Heart left ventricle (tissue), 16 donors: ENCODE measurements around the gene ZNF43. TPM values are rescaled to one million over a fixed set of nuclear protein-coding genes. Genes with fewer than 3 reads are reported as not detected.

ENCODE experiments used
- ATAC-seq, 4 donors: fragments of 200-7000 bp; cut with Tn5 transposase; one replicate each; pipeline ENCODE4 v1.9.1; 2020 to 2022; ENCODE audit warnings: moderate library complexity in 4 of 4, mild to moderate bottlenecking in 3 of 4, moderate number of reproducible peaks in 1 of 4
- DNase-seq, 5 donors: peaks; one replicate each; pipeline ENCODE4 v3.0.0-alpha.2; 2020
- H3K27ac ChIP-seq, 12 donors: fragments of 200-600 bp; sonication (generic) in 4 of 12; one replicate each; pipeline versions ENCODE4 v1.5.0 to v1.8.0; 2016 to 2022; ENCODE audit warnings: mild to moderate bottlenecking in 2 of 12
- H3K27me3 ChIP-seq, 9 donors: fragments of 200-600 bp; sonication (generic) in 2 of 9; one replicate each; pipeline versions ENCODE4 v1.5.1 to v1.8.0; 2016 to 2022; ENCODE audit warnings: mild to moderate bottlenecking in 3 of 9
- H3K36me3 ChIP-seq, 9 donors: fragments of 200-600 bp; sonication (generic) in 2 of 9; one replicate each; pipeline versions ENCODE4 v1.5.0 to v1.8.0; 2018 to 2022; ENCODE audit warnings: mild to moderate bottlenecking in 2 of 9
- H3K4me1 ChIP-seq, 12 donors: fragments of 200-600 bp; sonication (generic) in 4 of 12; one replicate each; pipeline versions ENCODE4 v1.5.0 to v1.8.0; 2016 to 2022; ENCODE audit warnings: mild to moderate bottlenecking in 3 of 12
- H3K4me3 ChIP-seq, 12 donors: fragments of 200-600 bp; sonication (generic) in 4 of 12; one replicate each; pipeline versions ENCODE4 v1.5.0 to v1.8.0; 2017 to 2022; ENCODE audit warnings: mild to moderate bottlenecking in 9 of 12, moderate library complexity in 4 of 12
- H3K9me3 ChIP-seq, 12 donors: fragments of 200-600 bp; sonication (generic) in 4 of 12; one replicate each; pipeline versions ENCODE4 v1.5.0 to v1.8.0; 2016 to 2022; ENCODE audit warnings: mild to moderate bottlenecking in 1 of 12
- POLR2A ChIP-seq, 2 donors: fragments of 450-650 bp; IDR thresholded peaks; one replicate each; pipeline ENCODE4 v1.6.1; 2017; ENCODE audit warnings: antibody characterized with exemption in 2 of 2, mild to moderate bottlenecking in 2 of 2, moderate library complexity in 2 of 2
- WGBS, 4 donors: extraction: QIAGEN DNeasy Blood & Tissue Kit in 2 of 4; methylation state at CpG; one replicate each; pipeline versions ENCODE4 v1.1.5 to v1.1.7; 2013 to 2018; 5-methylcytosine and 5-hydroxymethylcytosine counted together
- intact Hi-C, 10 donors: fragments of 100-400 bp; cut with DNase I; formaldehyde crosslinking; loops; one replicate each; pipeline versions ENCODE4 v1.11.1 to v1.14.2; 2022
- polyA plus RNA-seq, 2 donors: library from polyadenylated mRNA; stranded (reverse); fragments of 200-250 nt; gene quantifications; one replicate each; pipeline ENCODE4 v1.2.3, GENCODE V29; 2013
- total RNA-seq, 9 donors: library from RNA; depleted of rRNA in 2 of 9; stranded (reverse); fragments of >200 nt in 2 of 9; fragmentation: NEBNext Ultra II Directional in 3 of 9; extraction: Animal tissue kit (Norgen Biotek cat#: 25700) in 3 of 9; gene quantifications; one replicate each; pipeline versions ENCODE4 v1.1.0 to v1.2.4, GENCODE V29; 2016 to 2023
- TF ChIP-seq, protein P1 (sequence below), 12 donors: fragments of 200-600 bp; sonication (generic) in 4 of 12; IDR thresholded peaks; one replicate each; pipeline versions ENCODE4 v1.5.0 to v1.8.0; 2018 to 2022; ENCODE audit warnings: antibody characterized with exemption in 12 of 12, mild to moderate bottlenecking in 5 of 12
- donor health status: ischemic (EF 13 %, LVEDD 7.1; RV severe dilation, severe dysfunction).
- donor health status: healthy with polysubstance abuse.
- donor health status: DM: no; HTN: yes; CAD: no.
- donor health status: DM: no; HTN: no; CAD: no.
- donor health status: ischemic (EF 25% LVEDD 6.9; RV normal size, moderate dysfunction).
- donor health status: ischemic (EF 25% LVEDD 5.7; RV mildly dilated, moderate dysfunction).
- donor health status: healthy.
- donor health status: DM: yes; HTN: yes; CAD: no.
- donor health status: ischemic (EF 35%, LVEDD 5.7; RV mildly dilated, moderate dysfunction).
- donor health status: nonischemic (EF 11% LVEDD 7.7; RV severe dilation, severe dysfunction).
- donor health status: DM: yes; HTN: yes; CAD: no.
- donor health status: PGD.
- donor health status: ischemic (EF 29% LVEDD 5.4; RV normal size, mild dysfunction).
- donor health status: nonischemic (EF 23%, LVEDD 6.1; RV moderate dilation, normal function).

ZNF43 gene
- total and polyA plus RNA-seq, 11 donors: 2.6 to 13.8 (median 6.0) TPM

GRCh38 chr19:21838646-21839045 is 2.7 kb upstream of the ZNF43 start:
- ATAC-seq (no peak), DNase-seq (no peak)
- TF ChIP-seq, protein P1, sequence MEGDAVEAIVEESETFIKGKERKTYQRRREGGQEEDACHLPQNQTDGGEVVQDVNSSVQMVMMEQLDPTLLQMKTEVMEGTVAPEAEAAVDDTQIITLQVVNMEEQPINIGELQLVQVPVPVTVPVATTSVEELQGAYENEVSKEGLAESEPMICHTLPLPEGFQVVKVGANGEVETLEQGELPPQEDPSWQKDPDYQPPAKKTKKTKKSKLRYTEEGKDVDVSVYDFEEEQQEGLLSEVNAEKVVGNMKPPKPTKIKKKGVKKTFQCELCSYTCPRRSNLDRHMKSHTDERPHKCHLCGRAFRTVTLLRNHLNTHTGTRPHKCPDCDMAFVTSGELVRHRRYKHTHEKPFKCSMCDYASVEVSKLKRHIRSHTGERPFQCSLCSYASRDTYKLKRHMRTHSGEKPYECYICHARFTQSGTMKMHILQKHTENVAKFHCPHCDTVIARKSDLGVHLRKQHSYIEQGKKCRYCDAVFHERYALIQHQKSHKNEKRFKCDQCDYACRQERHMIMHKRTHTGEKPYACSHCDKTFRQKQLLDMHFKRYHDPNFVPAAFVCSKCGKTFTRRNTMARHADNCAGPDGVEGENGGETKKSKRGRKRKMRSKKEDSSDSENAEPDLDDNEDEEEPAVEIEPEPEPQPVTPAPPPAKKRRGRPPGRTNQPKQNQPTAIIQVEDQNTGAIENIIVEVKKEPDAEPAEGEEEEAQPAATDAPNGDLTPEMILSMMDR (IDR thresholded peaks at IDR 0.05): no peak
- no peak for TF ChIP-seq POLR2A (IDR thresholded peaks at IDR 0.05)
- H3K36me3 ChIP-seq: peaks cover 0 to 44% (median 33%) of the 10 kb centered on the region in 9 donors
- H3K4me1 ChIP-seq: peaks cover 0 to 13% (median 6%) of the 10 kb centered on the region in 12 donors
- WGBS, 4 donors: 82 to 88% (median 84%) methylated on average over 4 of the region's 4 CpGs
- intact Hi-C loops: loop anchor here in 1 of 10 donors (10.0 kb wide), 1 partner anchor 334 kb away; the partner anchor contains the start of gene ZNF429
- no peaks in the 10 kb centered on the region for H3K9me3 ChIP-seq
- H3K27me3 ChIP-seq: no peaks in the 10 kb centered on the region
- no peak overlapping the region for H3K27ac ChIP-seq
- H3K4me3 ChIP-seq: no peak overlapping the region

DNA sequence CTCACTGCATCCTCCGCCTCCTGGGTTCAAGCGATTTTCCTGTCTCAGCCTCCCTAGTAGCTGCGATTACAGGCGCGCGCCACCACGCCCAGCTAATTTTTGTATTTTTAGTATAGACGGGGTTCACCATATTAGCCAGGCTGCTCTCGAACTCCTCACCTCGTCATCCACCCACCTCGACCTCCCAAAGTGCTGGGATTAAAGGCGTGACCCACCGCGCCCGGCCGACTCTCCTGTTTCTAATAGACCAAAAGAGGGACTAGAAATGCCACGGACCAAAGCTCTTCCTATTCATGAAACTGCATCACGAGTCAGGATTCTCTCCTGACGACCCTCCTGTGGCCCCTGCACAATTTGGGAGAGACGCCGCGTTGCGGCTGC is 563 bp downstream of the ZNF43 start:
- peaks cover 0 to 17% (median 6%) of the 10 kb centered on the region in 12 donors for H3K4me1 ChIP-seq
- H3K4me3 ChIP-seq: peak overlapping the region; percentile 60 to 86 (median 75)
- DNase-seq: peak in 1 of 5 donors; percentile 8
- ATAC-seq: peak in 1 of 4 donors; percentile 8
- peaks cover 0 to 12% (median 6%) of the 10 kb centered on the region in 9 donors for H3K36me3 ChIP-seq
- WGBS, 4 donors: 5 to 9% (median 7%) methylated on average over 18 to 23 of the region's 23 CpGs
- TF ChIP-seq POLR2A (IDR thresholded peaks at IDR 0.05): no peak
- TF ChIP-seq, protein P1 (IDR thresholded peaks at IDR 0.05): no peak
- intact Hi-C loops: loop anchor here in 1 of 10 donors (10.0 kb wide), 1 partner anchor 331 kb away; the partner anchor contains the start of gene ZNF429
- H3K27me3 ChIP-seq: no peaks in the 10 kb centered on the region
- H3K27ac ChIP-seq: peak overlapping the region; percentile 83 to 95 (median 91)
- peaks cover 0 to 24% (median 0%) of the 10 kb centered on the region in 12 donors for H3K9me3 ChIP-seq

DNA sequence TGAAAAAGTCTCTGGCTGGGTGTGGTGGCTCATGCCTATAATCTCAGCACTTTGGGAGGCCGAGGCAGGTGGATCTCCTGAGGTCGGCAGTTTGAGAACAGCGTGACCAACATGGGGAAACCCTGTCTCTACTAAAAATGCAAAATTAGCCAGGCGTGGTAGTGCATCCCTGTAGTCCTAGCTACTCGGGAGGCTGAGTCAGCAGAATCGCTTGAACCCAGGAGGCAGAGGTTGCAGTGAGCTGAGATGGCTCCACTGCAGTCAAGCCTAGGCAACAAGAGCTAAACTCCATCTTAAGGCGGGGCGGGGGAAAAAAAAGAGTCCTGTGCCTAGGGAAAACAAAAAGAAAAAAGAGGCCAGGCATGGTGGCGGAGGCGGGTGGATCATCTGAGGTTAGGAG is 2.2 kb downstream of the ZNF43 start:
- H3K4me3 ChIP-seq: no peak overlapping the region
- 97 to 99% (median 98%) methylated on average over 10 of the region's 10 CpGs for WGBS, 4 donors
- no peaks in the 10 kb centered on the region for H3K27me3 ChIP-seq
- intact Hi-C loops: loop anchor here in 1 of 10 donors (10.0 kb wide), 1 partner anchor 329 kb away; the partner anchor contains the start of gene ZNF429
- H3K27ac ChIP-seq: no peak overlapping the region
- H3K9me3 ChIP-seq: peaks cover 0 to 33% (median 0%) of the 10 kb centered on the region in 12 donors
- no peak for DNase-seq
- TF ChIP-seq POLR2A (IDR thresholded peaks at IDR 0.05): no peak
- H3K36me3 ChIP-seq: no peaks in the 10 kb centered on the region
- H3K4me1 ChIP-seq: peaks cover 0 to 17% (median 6%) of the 10 kb centered on the region in 12 donors
- no peak for ATAC-seq

- no peaks in the 10 kb centered on the region for H3K4me1 ChIP-seq
- peaks cover 0 to 32% (median 13%) of the 10 kb centered on the region in 9 donors for H3K36me3 ChIP-seq
- H3K9me3 ChIP-seq: peaks cover 0 to 38% (median 0%) of the 10 kb centered on the region in 12 donors
- no peak overlapping the region for H3K27ac ChIP-seq
- no peaks in the 10 kb centered on the region for H3K27me3 ChIP-seq
- WGBS, 4 donors: 60 to 83% (median 75%) methylated on average over 1 of the region's 1 CpG
- TF ChIP-seq POLR2A (IDR thresholded peaks at IDR 0.05): no peak
- TF ChIP-seq, protein P1 (IDR thresholded peaks at IDR 0.05): no peak
- intact Hi-C loops: no loop called here
- no peak for DNase-seq
- H3K4me3 ChIP-seq: no peak overlapping the region
- no peak for ATAC-seq
Measured at GRCh38 chr19:21824679-21825078, 11.3 kb downstream of the ZNF43 start.

- H3K27ac ChIP-seq: no peak overlapping the region
- no peaks in the 10 kb centered on the region for H3K27me3 ChIP-seq
- 88 to 97% (median 91%) methylated on average over 4 of the region's 4 CpGs for WGBS, 4 donors
- DNase-seq (no peak), ATAC-seq (no peak)
- intact Hi-C loops: no loop called here
- H3K4me1 ChIP-seq: no peaks in the 10 kb centered on the region
- no peak overlapping the region for H3K4me3 ChIP-seq
- H3K9me3 ChIP-seq: peaks cover 0 to 33% (median 0%) of the 10 kb centered on the region in 12 donors
- peaks cover 0 to 45% (median 22%) of the 10 kb centered on the region in 9 donors for H3K36me3 ChIP-seq
- no peak for TF ChIP-seq POLR2A (IDR thresholded peaks at IDR 0.05)
- TF ChIP-seq, protein P1 (IDR thresholded peaks at IDR 0.05): no peak
Measured at GRCh38 chr19:21823224-21823623, 12.8 kb downstream of the ZNF43 start.
